ENCODE data around the gene MISP3.

The MISP3 gene

GRCh38 chr19:14081797-14082674, 9.4 kb downstream of the MISP3 start:
- TF ChIP-seq CTCF (IDR thresholded peaks at IDR 0.05; ENCODE audit: insufficient read depth, low read depth, low read length, missing control alignments): no peak

GRCh38 chr19:14082675-14082960, 10.0 kb downstream of the MISP3 start:
- TF ChIP-seq CTCF (IDR thresholded peaks at IDR 0.05; ENCODE audit: insufficient read depth, low read depth, low read length, missing control alignments): no peak
- no peak for DNase-seq (ENCODE audit: low read depth)
- H3K4me3 ChIP-seq (ENCODE audit: low read length): peak overlapping the region; percentile 73

More at GRCh38 chr19:14081797-14082674, 9.4 kb downstream of the MISP3 start:
- peak; percentile 85 for DNase-seq (ENCODE audit: low read depth)
- H3K4me3 ChIP-seq (ENCODE audit: low read length): peak overlapping the region; percentile 73

- DNase-seq (ENCODE audit: low read depth): no peak
- no peak for TF ChIP-seq CTCF (IDR thresholded peaks at IDR 0.05; ENCODE audit: insufficient read depth, low read depth, low read length, missing control alignments)
- H3K4me3 ChIP-seq (ENCODE audit: low read length): no peak within 1 kb of the TSS
These were observed 12.9 kb downstream of the MISP3 start, which contains the start of gene C19orf67 for GRCh38 chr19:14085309-14085995. Gene C19orf67 (minus strand): TSS chr19:14085783. CDS start chr19:14085627, 156 bp downstream.

GRCh38 chr19:14086098-14086497, 13.5 kb downstream of the MISP3 start:
- no peak for DNase-seq (ENCODE audit: low read depth)
- no peak overlapping the region for H3K4me3 ChIP-seq (ENCODE audit: low read length)
- no peak for TF ChIP-seq CTCF (IDR thresholded peaks at IDR 0.05; ENCODE audit: insufficient read depth, low read depth, low read length, missing control alignments)

GRCh38 chr19:14088634-14089411, 16.2 kb downstream of the MISP3 start:
- no peak for TF ChIP-seq CTCF (IDR thresholded peaks at IDR 0.05; ENCODE audit: insufficient read depth, low read depth, low read length, missing control alignments)
- peak overlapping the region; percentile 51 for H3K4me3 ChIP-seq (ENCODE audit: low read length)
- no peak for DNase-seq (ENCODE audit: low read depth)

GRCh38 chr19:14089412-14089661, 16.8 kb downstream of the MISP3 start:
- peak overlapping the region; percentile 51 for H3K4me3 ChIP-seq (ENCODE audit: low read length)
- TF ChIP-seq CTCF (IDR thresholded peaks at IDR 0.05; ENCODE audit: insufficient read depth, low read depth, low read length, missing control alignments): peak; percentile 12
- no peak for DNase-seq (ENCODE audit: low read depth)

Data from epithelial cell of esophagus (primary cell).